ENCODE results near the gene DCLK1. TPM values are rescaled to one million over a fixed set of nuclear protein-coding genes. Genes with fewer than 3 reads are reported as not detected.

The DCLK1 gene
- total RNA-seq, 1 donor from 2014 or later = not detected

- H3K4me1 Mint-ChIP-seq = no peaks in the 10 kb centered on the region
- H3K9me3 Mint-ChIP-seq = no peaks in the 10 kb centered on the region
- DNase-seq (no peak), ATAC-seq (ENCODE audit: low read depth) (no peak)
- no peak overlapping the region for H3K27ac Mint-ChIP-seq
- ChIA-PET POLR2A (no interaction called here), CTCF (no interaction called here)
- intact Hi-C loops (cut with micrococcal nuclease) = no loop called here
- H3K4me3 Mint-ChIP-seq = no peak overlapping the region
- no peaks in the 10 kb centered on the region for H3K36me3 Mint-ChIP-seq (ENCODE audit: low read depth)
- peaks cover 19% of the 10 kb centered on the region for H3K27me3 Mint-ChIP-seq
- no peak for TF ChIP-seq CTCF (IDR thresholded peaks at IDR 0.05)
Observed at GRCh38 chr13:36132376-36132775, 1.2 kb upstream of the DCLK1 start.

- ATAC-seq (ENCODE audit: low read depth) (no peak), DNase-seq (no peak)
- H3K27me3 Mint-ChIP-seq = peaks cover 19% of the 10 kb centered on the region
- intact Hi-C loops (cut with micrococcal nuclease) = no loop called here
- no peaks in the 10 kb centered on the region for H3K36me3 Mint-ChIP-seq (ENCODE audit: low read depth)
- no peaks in the 10 kb centered on the region for H3K4me1 Mint-ChIP-seq
- TF ChIP-seq CTCF (IDR thresholded peaks at IDR 0.05) = no peak
- no peak overlapping the region for H3K27ac Mint-ChIP-seq
- ChIA-PET CTCF (no interaction called here), POLR2A (no interaction called here)
- no peaks in the 10 kb centered on the region for H3K9me3 Mint-ChIP-seq
- no peak overlapping the region for H3K4me3 Mint-ChIP-seq
Observed at GRCh38 chr13:36131931-36132297, 732 bp upstream of the DCLK1 start.

- DNase-seq = no peak
- intact Hi-C loops (cut with micrococcal nuclease) = no loop called here
- ChIA-PET POLR2A (no interaction called here), CTCF (no interaction called here)
- Mint-ChIP-seq H3K4me3 (no peak overlapping the region), H3K36me3 (ENCODE audit: low read depth) (no peaks in the 10 kb centered on the region), H3K9me3 (no peaks in the 10 kb centered on the region), H3K27me3 (peaks cover 19% of the 10 kb centered on the region), H3K4me1 (no peaks in the 10 kb centered on the region), H3K27ac (no peak overlapping the region)
- no peak for ATAC-seq (ENCODE audit: low read depth)
- TF ChIP-seq CTCF (IDR thresholded peaks at IDR 0.05) = no peak
Observed at GRCh38 chr13:36130552-36131221, 495 bp downstream of the DCLK1 start.

GRCh38 chr13:36130193-36130551 is 1.0 kb downstream of the DCLK1 start:
- H3K36me3 Mint-ChIP-seq (ENCODE audit: low read depth) = no peaks in the 10 kb centered on the region
- intact Hi-C loops (cut with micrococcal nuclease) = no loop called here
- H3K9me3 Mint-ChIP-seq = no peaks in the 10 kb centered on the region
- H3K27me3 Mint-ChIP-seq = peaks cover 19% of the 10 kb centered on the region
- no peak for ATAC-seq (ENCODE audit: low read depth)
- H3K4me1 Mint-ChIP-seq = no peaks in the 10 kb centered on the region
- no peak for DNase-seq
- CTCF ChIA-PET = no interaction called here
- H3K4me3 Mint-ChIP-seq = no peak overlapping the region
- no peak overlapping the region for H3K27ac Mint-ChIP-seq
- TF ChIP-seq CTCF (IDR thresholded peaks at IDR 0.05) = no peak
- POLR2A ChIA-PET = no interaction called here

- no peak for ATAC-seq (ENCODE audit: low read depth)
- intact Hi-C loops (cut with micrococcal nuclease) = no loop called here
- no peak for TF ChIP-seq CTCF (IDR thresholded peaks at IDR 0.05)
- H3K36me3 Mint-ChIP-seq (ENCODE audit: low read depth) = no peaks in the 10 kb centered on the region
- POLR2A ChIA-PET = no interaction called here
- peaks cover 19% of the 10 kb centered on the region for H3K27me3 Mint-ChIP-seq
- no peak overlapping the region for H3K4me3 Mint-ChIP-seq
- no peak overlapping the region for H3K27ac Mint-ChIP-seq
- CTCF ChIA-PET = no interaction called here
- DNase-seq = no peak
- no peaks in the 10 kb centered on the region for H3K9me3 Mint-ChIP-seq
- H3K4me1 Mint-ChIP-seq = no peaks in the 10 kb centered on the region
Observed at GRCh38 chr13:36129539-36129938, 1.6 kb downstream of the DCLK1 start.

All from activated B cell treated with CpG ODN at 0.5 μM for 24 hours (primary cell).